NCI-H82 treated with DMSO at 0.1 percent for 48 hours (cell line): Measurements from ENCODE around the gene SAPCD1.

ENCODE experiments used
- DNase-seq: peaks from one replicate; lab custom pipeline; 2025; ENCODE audit not compliant: unreplicated experiment; lab: John Stamatoyannopoulos, UW

Gene SAPCD1

GRCh38 chr6:31729515-31729978 lies 32.9 kb upstream of the SAPCD1 start:
- peak; percentile 77 for DNase-seq

DNA sequence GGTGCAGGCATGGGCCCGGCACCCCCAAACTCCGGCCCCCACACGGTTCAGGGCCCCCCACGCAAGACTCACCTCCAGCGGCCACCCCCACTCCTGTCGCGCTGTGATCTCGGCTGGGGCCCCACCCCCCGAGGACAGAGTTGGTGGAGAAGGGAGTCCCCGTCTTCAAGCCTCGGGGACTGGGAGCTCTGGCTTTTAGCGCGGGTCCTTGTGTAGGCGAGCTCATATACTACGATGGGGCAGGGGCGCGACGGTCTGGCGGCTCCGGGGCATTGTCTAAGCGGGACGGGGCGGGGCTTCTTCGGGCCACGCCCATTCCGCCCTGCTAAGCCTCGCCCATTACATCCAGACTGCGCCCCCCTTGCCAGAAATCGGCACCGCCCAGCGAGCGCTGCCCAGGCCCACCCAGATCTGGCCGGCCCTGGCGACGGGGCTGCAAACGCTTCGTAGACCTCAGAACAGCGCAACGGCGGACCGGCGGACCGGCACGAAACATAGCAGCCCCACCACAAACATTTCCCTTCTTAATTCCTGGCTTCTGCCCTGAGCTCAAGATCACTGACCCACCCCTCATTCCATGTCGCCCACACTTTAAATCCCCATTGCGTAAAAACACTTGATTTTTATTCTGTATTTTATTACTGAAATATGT lies 32.4 kb upstream of the SAPCD1 start:
- peak; percentile 40 for DNase-seq

DNA sequence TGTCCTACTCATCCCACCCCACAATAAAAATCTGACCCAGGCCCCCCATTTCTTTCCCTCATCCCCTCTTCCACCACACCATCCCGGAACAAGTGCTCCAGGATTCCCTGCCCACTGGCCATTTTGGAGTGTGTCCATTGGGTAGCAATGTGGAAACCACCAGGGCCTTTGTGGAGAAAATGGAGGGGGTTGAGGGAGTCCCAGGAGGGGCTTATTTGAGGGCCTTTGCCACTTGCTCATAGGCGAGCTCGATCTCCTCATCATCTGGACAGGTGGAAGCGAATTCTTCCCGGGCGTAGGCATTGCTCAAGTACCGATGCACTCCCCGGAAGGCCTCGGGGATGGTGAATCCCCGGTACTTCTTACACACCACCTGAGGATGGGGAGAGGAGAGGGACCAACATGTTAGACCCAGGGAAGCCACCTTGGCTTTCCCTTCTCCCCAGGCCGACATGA lies 31.8 kb upstream of the SAPCD1 start:
- DNase-seq: no peak

DNA sequence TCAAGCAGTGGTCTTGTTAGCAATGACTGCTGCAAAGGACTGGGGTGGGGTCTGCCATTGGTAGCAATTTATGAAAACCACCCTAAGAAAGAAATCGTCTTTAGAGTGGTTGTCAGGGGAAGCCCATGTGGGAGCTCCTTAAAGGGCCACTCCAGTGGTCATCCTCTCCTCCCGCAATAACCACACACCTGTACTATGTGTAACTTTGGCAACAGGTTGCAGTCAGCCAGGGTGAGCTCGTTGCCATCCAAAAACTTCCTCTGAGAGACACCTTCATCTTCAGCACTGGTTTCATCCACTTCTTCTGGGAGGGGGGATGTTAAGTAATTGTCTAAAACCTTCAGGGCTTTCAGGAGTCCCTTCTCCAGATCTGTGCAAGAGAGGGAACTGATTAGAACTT lies 30.4 kb upstream of the SAPCD1 start:
- no peak for DNase-seq

DNA sequence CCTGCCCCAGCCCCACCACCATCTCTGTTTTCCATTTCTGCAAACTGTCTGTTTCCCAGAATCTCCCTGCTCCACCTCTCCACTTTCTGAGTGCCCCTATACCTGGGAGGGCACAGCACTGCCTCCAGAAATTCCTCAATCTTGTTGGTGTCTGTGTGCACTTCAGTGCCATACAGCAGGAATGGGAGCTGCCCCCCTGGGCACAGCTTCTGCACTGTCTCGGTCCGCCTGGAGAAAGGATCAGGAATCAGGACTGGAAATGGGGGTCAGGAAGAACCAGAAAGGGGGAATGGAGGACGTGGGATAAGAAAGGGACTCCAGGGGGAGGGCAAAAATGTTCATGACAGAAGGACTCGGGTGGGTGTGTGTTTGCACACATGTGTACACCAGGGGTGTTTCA lies 28.7 kb upstream of the SAPCD1 start:
- DNase-seq: no peak

GRCh38 chr6:31734247-31734820 lies 28.1 kb upstream of the SAPCD1 start:
- no peak for DNase-seq

- DNase-seq: no peak
Measured at GRCh38 chr6:31734821-31735406, 27.5 kb upstream of the SAPCD1 start.

DNA sequence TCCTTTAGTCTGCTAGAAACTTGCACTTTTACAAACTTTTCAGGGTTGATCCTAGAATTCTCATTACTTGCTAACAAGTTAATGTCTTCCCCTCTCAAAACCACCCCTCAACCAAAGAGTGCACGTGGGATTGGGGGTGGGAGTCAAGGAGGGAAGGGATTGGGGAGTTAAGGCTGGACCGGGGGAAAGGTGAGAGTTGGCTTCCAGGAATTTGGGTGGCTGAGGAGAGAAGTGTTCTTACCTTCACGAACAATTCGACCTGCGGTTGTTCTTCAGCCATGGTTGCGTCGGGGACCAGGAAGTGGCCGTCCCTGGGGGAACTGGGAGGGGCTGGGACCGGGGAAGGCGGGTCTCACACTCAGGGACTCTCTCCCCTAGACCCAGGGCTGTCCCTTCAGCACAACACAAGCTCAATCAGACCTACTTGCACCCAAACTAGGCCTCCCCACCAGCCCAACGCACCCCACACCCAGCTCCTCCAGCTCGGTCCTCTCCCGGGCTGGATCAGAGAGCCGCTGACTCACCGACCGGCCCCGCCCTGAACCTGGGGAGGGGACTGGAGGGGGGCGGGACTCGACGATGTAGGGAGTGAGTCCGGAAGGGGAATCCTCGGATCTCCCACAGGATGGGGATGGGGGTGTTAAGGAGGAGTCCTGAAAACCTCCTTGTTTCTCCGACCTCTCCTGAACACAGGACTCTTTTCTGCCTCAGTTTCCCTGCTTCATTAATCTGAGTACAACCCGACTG lies 26.3 kb upstream of the SAPCD1 start, which contains the start of gene CLIC1:
Gene CLIC1, minus strand, starts transcription at position 510 of the 747 bp plus-strand sequence. Its CDS starts 230 bp downstream, at position 280.
- peak; percentile 52 for DNase-seq

- no peak for DNase-seq
Measured at GRCh38 chr6:31736768-31737314, 25.6 kb upstream of the SAPCD1 start.

- peak; percentile 38 for DNase-seq
Measured at GRCh38 chr6:31737315-31737990, 25.0 kb upstream of the SAPCD1 start.

DNA sequence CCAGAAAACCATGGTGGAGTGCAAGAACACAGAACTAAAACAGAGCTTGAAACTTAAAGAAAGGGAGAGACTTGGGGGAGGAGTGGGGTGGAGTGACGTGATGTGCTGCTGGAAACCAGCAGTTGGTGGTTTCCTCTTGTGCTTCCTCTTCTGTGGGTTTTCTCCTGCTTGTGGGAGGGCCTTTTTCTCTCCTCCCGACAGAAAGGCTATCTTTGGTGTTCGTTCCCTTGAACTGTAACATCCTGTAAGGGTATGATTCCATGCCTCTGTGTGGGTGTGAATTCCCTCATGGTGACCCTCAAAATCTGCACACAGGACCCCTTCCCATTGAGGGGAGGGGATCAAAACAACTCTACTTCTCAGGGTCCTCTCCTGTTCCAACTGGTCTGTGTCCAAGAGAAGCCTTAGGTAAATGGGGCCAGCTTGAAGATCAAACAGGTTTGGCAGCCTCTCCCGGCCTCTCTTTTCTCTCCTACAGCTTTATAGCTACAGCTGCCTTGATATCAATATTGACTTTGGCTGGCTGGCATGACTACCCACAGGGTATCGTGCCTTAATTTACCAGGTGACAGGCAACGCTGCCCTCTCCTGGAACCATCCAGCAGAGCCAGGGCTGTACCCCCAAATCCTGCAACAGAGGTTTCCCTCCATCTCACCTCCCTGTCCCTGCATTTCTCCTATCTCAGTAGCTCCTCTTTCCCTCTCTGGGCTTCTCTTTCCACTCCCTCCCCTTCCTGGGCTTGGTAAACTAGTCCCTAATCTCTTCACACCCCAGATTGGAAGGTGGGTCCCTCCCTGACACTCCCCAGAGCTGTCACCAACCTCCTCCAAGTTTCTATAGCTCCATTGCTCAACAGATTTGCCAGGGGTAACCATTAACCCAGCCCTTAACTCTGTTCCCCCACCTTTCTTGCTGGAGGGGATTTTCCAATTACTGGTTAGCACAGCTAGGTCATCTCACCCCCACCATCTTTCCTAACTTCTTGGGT lies 24.2 kb upstream of the SAPCD1 start:
- DNase-seq: peak; percentile 23

DNA sequence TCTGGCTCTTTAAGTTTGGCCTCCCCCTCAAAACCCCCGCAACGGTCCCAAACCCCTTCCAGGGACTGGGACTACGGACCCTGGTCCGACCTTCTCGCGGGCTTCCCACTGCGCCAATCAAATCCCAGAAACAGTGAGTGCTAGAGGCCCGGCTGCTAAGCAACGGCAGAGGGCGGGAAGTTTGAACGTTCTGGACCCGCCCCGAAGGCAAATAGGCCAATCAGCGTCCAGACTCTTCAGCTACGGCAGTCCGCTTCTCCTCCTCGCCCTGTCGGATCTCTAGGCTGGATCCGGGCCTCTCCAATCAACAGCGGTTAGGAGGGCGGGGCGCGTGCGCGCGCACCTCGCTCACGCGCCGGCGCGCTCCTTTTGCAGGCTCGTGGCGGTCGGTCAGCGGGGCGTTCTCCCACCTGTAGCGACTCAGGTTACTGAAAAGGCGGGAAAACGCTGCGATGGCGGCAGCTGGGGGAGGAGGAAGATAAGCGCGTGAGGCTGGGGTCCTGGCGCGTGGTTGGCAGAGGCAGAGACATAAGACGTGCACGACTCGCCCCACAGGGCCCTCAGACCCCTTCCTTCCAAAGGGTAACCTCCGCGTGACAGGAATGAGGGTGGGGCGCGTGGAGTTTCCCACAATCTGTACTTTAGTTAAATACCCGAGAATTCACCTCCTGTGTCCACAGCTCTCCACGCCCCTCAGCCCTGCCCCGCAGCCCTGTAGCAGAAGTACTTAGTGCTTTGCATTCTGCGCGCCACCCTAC lies 22.6 kb upstream of the SAPCD1 start, which contains the start of gene MSH5:
Gene MSH5, plus strand, starts transcription at position 367 of the 758 bp plus-strand sequence. CDS start 462 bp downstream, outside the sequence.
- peak; percentile 99 for DNase-seq

- DNase-seq: no peak
Measured at GRCh38 chr6:31740397-31741223, 21.8 kb upstream of the SAPCD1 start.

DNA sequence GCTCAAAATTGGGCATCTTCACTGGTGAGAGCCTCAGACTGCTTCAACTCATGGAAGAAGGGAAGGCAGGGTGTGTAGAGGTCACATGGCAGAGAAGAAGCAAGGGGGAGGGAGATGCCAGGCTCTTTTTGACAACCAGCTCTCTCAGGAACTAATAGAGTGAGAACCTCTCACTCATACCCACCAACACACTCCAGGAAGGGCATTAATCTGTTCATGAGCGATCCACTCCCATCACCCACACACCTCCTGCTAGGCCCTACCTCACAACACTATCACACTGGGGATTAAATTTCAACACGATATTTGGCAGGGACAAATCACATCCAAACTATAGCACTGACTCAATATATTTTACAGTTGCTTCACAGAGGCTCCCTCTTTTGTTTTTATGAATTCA lies 20.6 kb upstream of the SAPCD1 start:
- no peak for DNase-seq

DNA sequence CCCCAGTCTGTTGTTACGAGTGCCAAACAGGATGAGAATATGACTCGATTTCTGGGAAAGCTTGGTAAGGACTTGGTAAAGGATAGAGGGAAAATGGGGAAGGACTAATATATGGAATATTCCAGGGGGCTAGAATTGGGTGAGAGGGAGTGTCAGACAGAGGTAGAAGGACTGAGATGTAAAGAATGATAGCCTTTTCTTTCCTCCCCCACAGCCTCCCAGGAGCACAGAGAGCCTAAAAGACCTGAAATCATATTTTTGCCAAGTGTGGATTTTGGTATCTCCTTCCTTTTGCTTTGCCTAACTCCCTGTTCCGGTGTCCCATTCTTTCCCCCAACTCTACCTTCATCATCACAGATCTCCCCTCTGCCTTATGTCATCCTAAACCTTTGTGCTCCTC lies 19.6 kb upstream of the SAPCD1 start:
- no peak for DNase-seq

GRCh38 chr6:31744422-31744821 lies 18.0 kb upstream of the SAPCD1 start:
- peak; percentile 96 for DNase-seq

GRCh38 chr6:31749301-31750036 lies 13.0 kb upstream of the SAPCD1 start:
- no peak for DNase-seq
